ENCODE data around the gene TMEM132A. TPM values are rescaled to one million over a fixed set of nuclear protein-coding genes. Genes with fewer than 3 reads are reported as not detected.

TMEM132A gene
- polyA plus RNA-seq, 3 donors = 5.1 to 11.1 (median 7.0) TPM

GRCh38 chr11:60917267-60917666, 7.0 kb upstream of the TMEM132A start:
- WGBS, 3 donors = 95 to 97% (median 96%) methylated on average over 1 of the region's 1 CpG

GRCh38 chr11:60918251-60918938, 5.9 kb upstream of the TMEM132A start:
- WGBS, 3 donors = 89 to 92% (median 91%) methylated on average over 4 of the region's 4 CpGs

More at GRCh38 chr11:60917267-60917666, 7.0 kb upstream of the TMEM132A start:
- H3K27ac ChIP-seq (ENCODE audit: low read depth, low read length) = no peak overlapping the region

GRCh38 chr11:60918939-60919265, 5.4 kb upstream of the TMEM132A start:
- WGBS, 3 donors = 49 to 67% (median 67%) methylated on average over 2 of the region's 2 CpGs
- no peak overlapping the region for H3K27ac ChIP-seq (ENCODE audit: low read depth, low read length)

More at GRCh38 chr11:60918251-60918938, 5.9 kb upstream of the TMEM132A start:
- no peak overlapping the region for H3K27ac ChIP-seq (ENCODE audit: low read depth, low read length)

- no peak overlapping the region for H3K27ac ChIP-seq (ENCODE audit: low read depth, low read length)
- WGBS, 3 donors = 56 to 97% (median 59%) methylated on average over 1 of the region's 1 CpG
Measured at GRCh38 chr11:60919320-60919719, 4.9 kb upstream of the TMEM132A start.

- no peak overlapping the region for H3K27ac ChIP-seq (ENCODE audit: low read depth, low read length)
- WGBS, 3 donors = 55 to 66% (median 63%) methylated on average over 2 of the region's 2 CpGs
Measured at GRCh38 chr11:60919956-60920355, 4.3 kb upstream of the TMEM132A start.

GRCh38 chr11:60921259-60921658, 3.0 kb upstream of the TMEM132A start:
- no peak overlapping the region for H3K27ac ChIP-seq (ENCODE audit: low read depth, low read length)
- 87 to 95% (median 93%) methylated on average over 11 of the region's 11 CpGs for WGBS, 3 donors

GRCh38 chr11:60921777-60922335, 2.4 kb upstream of the TMEM132A start:
- 81 to 84% (median 82%) methylated on average over 21 to 23 of the region's 23 CpGs for WGBS, 3 donors
- no peak overlapping the region for H3K27ac ChIP-seq (ENCODE audit: low read depth, low read length)

GRCh38 chr11:60922906-60923305, 1.4 kb upstream of the TMEM132A start:
- WGBS, 3 donors = 86 to 89% (median 87%) methylated on average over 6 of the region's 6 CpGs
- no peak overlapping the region for H3K27ac ChIP-seq (ENCODE audit: low read depth, low read length)

GRCh38 chr11:60923326-60923725, 934 bp upstream of the TMEM132A start:
- H3K27ac ChIP-seq (ENCODE audit: low read depth, low read length) = no peak overlapping the region
- WGBS, 3 donors = 63 to 75% (median 71%) methylated on average over 5 of the region's 5 CpGs

- H3K27ac ChIP-seq (ENCODE audit: low read depth, low read length) = no peak overlapping the region
- WGBS, 3 donors = 42 to 61% (median 48%) methylated on average over 6 of the region's 6 CpGs
Measured at GRCh38 chr11:60923800-60924109, 505 bp upstream of the TMEM132A start.

- no peak overlapping the region for H3K27ac ChIP-seq (ENCODE audit: low read depth, low read length)
- WGBS, 3 donors = 6 to 8% (median 7%) methylated on average over 34 to 35 of the region's 35 CpGs
Measured at GRCh38 chr11:60924906-60925853, 920 bp downstream of the TMEM132A start.

GRCh38 chr11:60925868-60926267, 1.6 kb downstream of the TMEM132A start:
- no peak overlapping the region for H3K27ac ChIP-seq (ENCODE audit: low read depth, low read length)
- WGBS, 3 donors = 63 to 73% (median 72%) methylated on average over 6 of the region's 6 CpGs

GRCh38 chr11:60926500-60926899, 2.2 kb downstream of the TMEM132A start:
- H3K27ac ChIP-seq (ENCODE audit: low read depth, low read length) = no peak overlapping the region
- 96 to 97% (median 96%) methylated on average over 8 of the region's 8 CpGs for WGBS, 3 donors

- 91 to 94% (median 92%) methylated on average over 8 of the region's 8 CpGs for WGBS, 3 donors
Measured at GRCh38 chr11:60927061-60927592, 2.9 kb downstream of the TMEM132A start.

GRCh38 chr11:60927600-60927999, 3.3 kb downstream of the TMEM132A start:
- H3K27ac ChIP-seq (ENCODE audit: low read depth, low read length) = no peak overlapping the region
- 80 to 90% (median 88%) methylated on average over 15 to 16 of the region's 16 CpGs for WGBS, 3 donors

More at GRCh38 chr11:60927061-60927592, 2.9 kb downstream of the TMEM132A start:
- no peak overlapping the region for H3K27ac ChIP-seq (ENCODE audit: low read depth, low read length)

- WGBS, 3 donors = 93 to 94% (median 94%) methylated on average over 20 of the region's 20 CpGs
Measured at GRCh38 chr11:60928563-60929001, 4.3 kb downstream of the TMEM132A start.

GRCh38 chr11:60929764-60930163, 5.5 kb downstream of the TMEM132A start:
- WGBS, 3 donors = 88 to 90% (median 89%) methylated on average over 4 of the region's 4 CpGs

More at GRCh38 chr11:60928563-60929001, 4.3 kb downstream of the TMEM132A start:
- no peak overlapping the region for H3K27ac ChIP-seq (ENCODE audit: low read depth, low read length)

GRCh38 chr11:60930394-60930793, 6.1 kb downstream of the TMEM132A start:
- no peak overlapping the region for H3K27ac ChIP-seq (ENCODE audit: low read depth, low read length)
- WGBS, 3 donors = 94 to 96% (median 95%) methylated on average over 4 of the region's 4 CpGs

More at GRCh38 chr11:60929764-60930163, 5.5 kb downstream of the TMEM132A start:
- no peak overlapping the region for H3K27ac ChIP-seq (ENCODE audit: low read depth, low read length)

GRCh38 chr11:60931917-60932316, 7.7 kb downstream of the TMEM132A start:
- 88 to 90% (median 89%) methylated on average over 9 of the region's 9 CpGs for WGBS, 3 donors
- no peak overlapping the region for H3K27ac ChIP-seq (ENCODE audit: low read depth, low read length)
